Parathyroid adenoma (tissue), 2 donors: ENCODE measurements around the gene GALNTL6.

Experiments
- H2AFZ ChIP-seq: fragments of 300-600 bp; sonication (generic); one replicate; pipeline ENCODE4 v1.7.0; 2017; ENCODE audit warnings: antibody characterized with exemption, mild to moderate bottlenecking
- H3K27ac ChIP-seq: fragments of 300-600 bp; sonication (generic); one replicate; pipeline ENCODE4 v1.7.0; 2017
- H3K27me3 ChIP-seq: fragments of 300-600 bp; sonication (generic); one replicate; pipeline ENCODE4 v1.7.0; 2017; ENCODE audit warnings: low read length; ENCODE audit not compliant: control insufficient read depth, insufficient read depth
- H3K36me3 ChIP-seq: fragments of 300-600 bp; sonication (generic); one replicate; pipeline ENCODE4 v1.7.0; 2017; ENCODE audit warnings: low read length; ENCODE audit not compliant: control insufficient read depth, insufficient read depth
- H3K4me1 ChIP-seq: fragments of 300-600 bp; sonication (generic); one replicate; pipeline ENCODE4 v1.7.0; 2017; ENCODE audit warnings: control low read depth
- H3K4me2 ChIP-seq: fragments of 300-600 bp; sonication (generic); one replicate; pipeline ENCODE4 v1.7.0; 2017; ENCODE audit warnings: low read length
- H3K4me3 ChIP-seq: fragments of 300-600 bp; sonication (generic); one replicate; pipeline ENCODE4 v1.7.0; 2017; ENCODE audit warnings: low read depth, low read length
- H3K79me2 ChIP-seq: fragments of 300-600 bp; sonication (generic); one replicate; pipeline ENCODE4 v1.7.0; 2017; ENCODE audit warnings: control low read depth
- H3K9ac ChIP-seq: fragments of 300-600 bp; sonication (generic); one replicate; pipeline ENCODE4 v1.7.0; 2017; ENCODE audit warnings: mild to moderate bottlenecking
- H3K9me3 ChIP-seq: fragments of 300-600 bp; sonication (generic); one replicate; pipeline ENCODE4 v1.7.0; 2017; ENCODE audit warnings: low read length; ENCODE audit not compliant: control insufficient read depth
- TF ChIP-seq, protein P1 (sequence below): fragments of 300-600 bp; sonication (generic); IDR thresholded peaks from one replicate; pipeline ENCODE4 v1.7.0; 2017; ENCODE audit warnings: antibody characterized with exemption, mild to moderate bottlenecking
- donor health status: primary hyperparathyroidism.

The GALNTL6 gene

DNA sequence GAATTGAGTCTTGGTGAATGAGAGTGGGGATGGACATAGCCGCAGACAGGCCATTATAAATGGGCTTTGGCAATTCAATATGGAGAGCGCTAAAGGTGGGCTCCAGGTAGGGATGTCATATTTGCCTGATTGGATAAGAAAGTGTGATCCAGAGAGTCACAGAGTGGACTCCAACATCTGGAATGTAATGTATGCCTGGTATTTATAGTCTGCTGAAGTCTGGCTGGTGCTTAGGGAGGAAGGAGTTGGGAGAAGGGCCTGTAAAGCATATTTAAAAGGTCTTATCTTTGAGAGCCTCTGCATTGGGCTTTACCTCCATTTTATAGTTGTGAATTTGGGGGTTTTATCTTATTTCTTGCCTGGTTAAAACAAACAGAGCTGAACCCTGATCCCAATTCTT lies 153.2 kb downstream of the GALNTL6 start:
- Histone ChIP-seq H3K27me3 (no peaks in the 10 kb centered on the region), H3K36me3 (no peaks in the 10 kb centered on the region), H3K4me1 (no peaks in the 10 kb centered on the region), H3K9me3 (no peaks in the 10 kb centered on the region), H3K4me2 (no peak overlapping the region), H3K27ac (no peak overlapping the region), H3K9ac (no peak overlapping the region), H2AFZ (no peak overlapping the region), H3K79me2 (no peaks in the 10 kb centered on the region), H3K4me3 (no peak overlapping the region)
- TF ChIP-seq, protein P1, sequence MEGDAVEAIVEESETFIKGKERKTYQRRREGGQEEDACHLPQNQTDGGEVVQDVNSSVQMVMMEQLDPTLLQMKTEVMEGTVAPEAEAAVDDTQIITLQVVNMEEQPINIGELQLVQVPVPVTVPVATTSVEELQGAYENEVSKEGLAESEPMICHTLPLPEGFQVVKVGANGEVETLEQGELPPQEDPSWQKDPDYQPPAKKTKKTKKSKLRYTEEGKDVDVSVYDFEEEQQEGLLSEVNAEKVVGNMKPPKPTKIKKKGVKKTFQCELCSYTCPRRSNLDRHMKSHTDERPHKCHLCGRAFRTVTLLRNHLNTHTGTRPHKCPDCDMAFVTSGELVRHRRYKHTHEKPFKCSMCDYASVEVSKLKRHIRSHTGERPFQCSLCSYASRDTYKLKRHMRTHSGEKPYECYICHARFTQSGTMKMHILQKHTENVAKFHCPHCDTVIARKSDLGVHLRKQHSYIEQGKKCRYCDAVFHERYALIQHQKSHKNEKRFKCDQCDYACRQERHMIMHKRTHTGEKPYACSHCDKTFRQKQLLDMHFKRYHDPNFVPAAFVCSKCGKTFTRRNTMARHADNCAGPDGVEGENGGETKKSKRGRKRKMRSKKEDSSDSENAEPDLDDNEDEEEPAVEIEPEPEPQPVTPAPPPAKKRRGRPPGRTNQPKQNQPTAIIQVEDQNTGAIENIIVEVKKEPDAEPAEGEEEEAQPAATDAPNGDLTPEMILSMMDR, result no peak

DNA sequence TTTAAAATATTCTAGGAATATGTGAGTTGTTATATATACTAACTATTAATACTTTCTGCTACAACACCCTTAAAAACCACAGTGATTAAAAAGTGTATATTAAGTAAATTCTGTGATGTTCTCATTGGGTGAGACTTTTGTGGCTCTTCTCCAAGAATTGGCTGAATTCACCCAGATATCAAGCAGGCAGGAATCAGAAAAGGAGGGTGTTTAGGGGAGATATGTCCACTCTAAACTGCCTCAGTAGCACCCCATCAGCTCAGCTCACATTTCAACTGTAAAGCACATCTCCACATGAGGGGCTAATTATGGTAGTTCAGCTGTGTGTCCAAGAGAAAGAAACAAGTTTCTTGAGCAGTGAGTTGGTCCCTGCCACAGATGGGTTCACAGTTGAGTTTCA lies 165.0 kb downstream of the GALNTL6 start:
- Histone ChIP-seq H3K9me3 (no peaks in the 10 kb centered on the region), H3K4me1 (no peaks in the 10 kb centered on the region), H3K27me3 (no peaks in the 10 kb centered on the region), H3K79me2 (no peaks in the 10 kb centered on the region), H3K4me3 (no peak overlapping the region), H2AFZ (no peak overlapping the region), H3K9ac (no peak overlapping the region), H3K36me3 (no peaks in the 10 kb centered on the region), H3K4me2 (no peak overlapping the region), H3K27ac (no peak overlapping the region)
- TF ChIP-seq, protein P1, result no peak

DNA sequence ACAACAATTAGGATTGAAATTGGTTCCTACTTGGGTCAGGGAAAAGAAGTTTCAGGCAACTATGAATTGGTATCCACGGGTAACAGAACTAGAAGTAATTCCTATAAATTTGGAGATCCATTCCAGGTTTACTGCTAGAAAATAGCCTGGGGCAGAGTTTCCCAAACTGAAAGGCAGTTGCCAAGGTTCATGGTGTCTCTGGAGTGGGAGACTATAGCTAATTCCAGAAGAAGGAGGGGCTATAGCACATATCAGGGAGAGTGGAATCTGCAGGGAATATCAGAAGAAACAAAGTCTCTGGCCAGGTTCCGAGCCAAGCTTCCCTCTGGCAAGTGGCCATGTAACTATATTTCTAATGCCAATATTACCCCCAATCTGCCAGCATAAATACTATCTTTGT lies 166.3 kb downstream of the GALNTL6 start:
- Histone ChIP-seq H3K4me1 (no peaks in the 10 kb centered on the region), H3K27me3 (no peaks in the 10 kb centered on the region), H3K27ac (no peak overlapping the region), H3K36me3 (no peaks in the 10 kb centered on the region), H3K9me3 (no peaks in the 10 kb centered on the region), H3K4me2 (no peak overlapping the region), H3K79me2 (no peaks in the 10 kb centered on the region), H2AFZ (no peak overlapping the region), H3K4me3 (no peak overlapping the region), H3K9ac (no peak overlapping the region)
- TF ChIP-seq, protein P1, result no peak

DNA sequence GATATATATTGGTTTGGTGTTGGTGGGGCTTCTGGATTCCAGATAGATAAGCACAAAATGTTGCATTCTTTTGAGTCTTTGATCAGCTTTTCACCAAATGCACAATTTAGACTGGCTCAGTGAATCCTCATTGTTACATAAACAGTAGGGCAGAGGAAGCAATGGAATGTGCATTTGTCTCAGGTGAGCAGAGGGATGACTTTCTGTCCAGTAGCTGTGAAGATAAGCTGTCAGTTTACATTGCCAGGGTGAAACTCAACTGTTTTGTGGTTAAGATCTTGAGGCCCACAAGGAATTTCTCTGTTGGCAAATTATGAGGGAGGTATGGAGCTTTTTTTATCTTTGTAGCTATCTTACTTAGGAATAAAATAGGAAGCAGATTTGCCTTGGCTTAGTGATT lies 168.0 kb downstream of the GALNTL6 start:
- Histone ChIP-seq H3K27ac (no peak overlapping the region), H3K4me2 (no peak overlapping the region), H3K4me3 (no peak overlapping the region), H3K79me2 (no peaks in the 10 kb centered on the region), H2AFZ (no peak overlapping the region), H3K36me3 (no peaks in the 10 kb centered on the region), H3K4me1 (no peaks in the 10 kb centered on the region), H3K27me3 (no peaks in the 10 kb centered on the region), H3K9me3 (no peaks in the 10 kb centered on the region), H3K9ac (no peak overlapping the region)
- TF ChIP-seq, protein P1, result no peak

DNA sequence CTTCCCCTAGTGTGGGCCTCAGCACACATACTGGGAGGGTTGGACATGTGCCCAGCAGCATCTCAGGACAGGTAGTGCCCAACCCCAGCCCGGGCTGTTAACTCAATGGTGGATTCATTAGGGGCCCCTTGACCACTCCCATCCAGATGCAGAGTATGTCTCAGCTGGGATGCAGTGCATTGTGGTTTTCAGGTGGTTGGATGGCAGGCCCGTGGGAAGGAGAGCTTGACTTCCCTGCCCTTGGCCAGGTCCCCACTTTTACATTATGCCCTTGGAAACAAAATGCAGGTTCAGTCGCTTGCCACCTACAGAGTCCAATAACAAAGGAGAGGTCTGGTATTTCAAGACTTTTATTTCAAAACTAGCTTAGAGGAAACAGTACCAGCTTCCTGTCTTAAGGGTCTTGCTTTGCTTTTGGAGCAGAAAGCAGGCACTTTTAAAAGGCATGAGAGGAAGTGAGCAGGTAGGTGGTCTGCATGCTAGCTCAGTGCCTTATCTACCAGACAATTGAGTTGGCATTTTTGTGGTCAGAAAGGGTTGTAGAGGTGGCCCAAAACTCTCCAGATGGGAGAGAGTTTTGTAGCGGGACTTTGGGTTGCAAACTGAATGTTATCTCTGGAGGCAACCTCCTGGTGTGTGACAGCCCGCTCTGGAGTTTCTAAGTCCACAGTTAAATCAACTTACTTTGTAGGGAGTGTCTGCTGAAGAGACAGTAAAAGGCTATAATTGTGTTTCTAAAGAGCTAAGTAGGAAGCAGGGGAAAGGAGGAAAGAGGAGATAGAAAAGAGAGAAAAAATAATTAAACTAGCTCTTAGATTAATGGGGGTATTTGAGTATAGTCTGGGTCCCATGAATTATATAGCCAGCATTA lies 171.0 kb downstream of the GALNTL6 start:
- no peak overlapping the region for H3K4me3 ChIP-seq

More for the DNA sequence above, 171.0 kb downstream of the GALNTL6 start:
- H3K36me3 ChIP-seq, result no peaks in the 10 kb centered on the region
- H3K27me3 ChIP-seq, result no peaks in the 10 kb centered on the region
- H3K9ac ChIP-seq, result no peak overlapping the region
- H3K4me1 ChIP-seq, result no peaks in the 10 kb centered on the region
- no peak overlapping the region for H3K4me2 ChIP-seq
- no peak overlapping the region for H3K27ac ChIP-seq
- no peaks in the 10 kb centered on the region for H3K9me3 ChIP-seq
- H2AFZ ChIP-seq, result no peak overlapping the region
- H3K79me2 ChIP-seq, result no peaks in the 10 kb centered on the region
- TF ChIP-seq, protein P1, result no peak
